ENCODE data around the gene SLC38A7. TPM values are rescaled to one million over a fixed set of nuclear protein-coding genes. Genes with fewer than 3 reads are reported as not detected.
"Not testable (repeated sequence)": the region's sequence is repeated elsewhere in the genome, so short reads cannot be mapped to it uniquely, and the experiment has no call there.

SLC38A7 gene
- polyA plus RNA-seq, 12 donors = 6.1 to 22.2 (median 8.0) TPM; not detected in 1

DNA sequence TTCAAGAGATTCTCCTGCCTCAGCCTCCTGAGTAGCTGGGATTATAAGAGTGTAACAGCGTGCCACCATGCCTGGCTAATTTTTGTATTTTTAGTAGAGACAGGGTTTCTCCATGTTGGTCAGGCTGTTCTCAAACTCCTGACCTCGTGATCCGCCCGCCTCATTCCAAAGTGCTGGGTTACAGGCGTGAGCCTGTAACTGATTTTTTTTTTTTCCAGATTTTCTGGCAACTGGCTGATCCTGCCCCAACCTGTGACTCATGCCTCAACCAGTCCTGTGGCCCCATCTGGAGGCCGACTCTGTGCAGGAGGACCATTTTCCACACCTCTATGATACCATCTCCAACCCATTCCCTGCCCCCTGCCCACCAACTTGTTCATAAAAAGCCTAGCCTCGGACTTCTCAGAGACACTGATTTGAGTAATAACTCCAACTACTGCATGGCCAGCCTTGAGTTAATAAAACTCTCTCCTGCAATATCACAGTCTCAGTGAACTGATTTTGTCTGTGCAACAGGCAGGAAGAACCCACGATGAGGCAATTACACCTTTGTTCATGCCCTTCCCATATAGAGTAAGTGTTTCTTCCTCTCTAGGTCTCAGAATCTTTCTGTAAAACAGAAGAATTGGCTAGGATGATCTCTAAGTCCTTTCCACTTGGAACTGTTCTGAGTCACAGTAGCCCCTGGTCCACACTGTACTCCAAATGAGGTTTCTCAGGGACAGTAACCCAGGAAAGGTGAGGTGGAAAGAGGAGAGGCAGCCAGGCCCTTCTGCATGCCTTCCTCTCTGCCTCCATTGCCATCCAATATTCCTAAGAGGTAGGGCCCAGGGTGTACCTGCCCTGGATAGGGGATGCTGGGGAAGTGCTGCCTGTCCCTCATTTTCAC, 46.2 kb downstream of the SLC38A7 start:
- no peak for DNase-seq

DNA sequence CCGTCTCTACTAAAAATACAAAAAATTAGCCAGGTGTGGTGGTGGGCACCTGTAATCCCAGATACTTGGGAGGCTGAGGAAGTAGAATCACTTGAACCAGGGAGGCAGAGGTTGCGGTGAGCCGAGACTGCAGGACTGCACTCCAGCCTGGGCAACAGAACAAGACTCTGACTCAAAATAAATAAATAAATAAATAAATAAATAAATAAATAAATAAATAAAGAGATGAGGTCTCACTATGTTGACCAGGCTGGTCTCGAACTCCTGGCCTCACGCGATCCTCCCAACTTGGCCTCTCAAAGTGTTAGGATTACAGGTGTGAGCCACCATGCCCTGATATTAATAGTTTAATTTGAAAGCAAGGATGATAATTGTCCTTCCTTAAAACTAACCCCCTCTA, 47.5 kb downstream of the SLC38A7 start:
- not testable (repeated sequence) for DNase-seq

DNA sequence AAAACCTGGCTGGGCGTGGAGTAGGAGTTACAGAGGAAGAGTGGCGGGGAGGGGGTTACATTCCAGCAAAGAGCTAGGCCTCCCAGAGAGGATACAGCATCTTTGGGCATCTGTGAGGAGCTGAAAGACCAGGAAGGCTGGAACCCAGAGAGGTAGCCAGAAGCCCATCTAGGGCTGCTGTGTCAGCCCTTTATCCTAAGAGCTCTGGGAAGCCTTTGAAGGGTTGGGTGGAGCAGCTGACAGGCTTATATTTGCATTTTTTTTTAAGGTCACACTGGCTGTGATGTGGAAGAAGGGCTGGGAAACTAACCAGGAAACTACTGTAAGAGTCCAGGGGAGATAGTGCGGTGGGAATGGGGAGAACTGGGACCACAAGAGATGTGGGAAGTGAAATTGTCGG, 48.1 kb downstream of the SLC38A7 start:
- no peak for DNase-seq

DNA sequence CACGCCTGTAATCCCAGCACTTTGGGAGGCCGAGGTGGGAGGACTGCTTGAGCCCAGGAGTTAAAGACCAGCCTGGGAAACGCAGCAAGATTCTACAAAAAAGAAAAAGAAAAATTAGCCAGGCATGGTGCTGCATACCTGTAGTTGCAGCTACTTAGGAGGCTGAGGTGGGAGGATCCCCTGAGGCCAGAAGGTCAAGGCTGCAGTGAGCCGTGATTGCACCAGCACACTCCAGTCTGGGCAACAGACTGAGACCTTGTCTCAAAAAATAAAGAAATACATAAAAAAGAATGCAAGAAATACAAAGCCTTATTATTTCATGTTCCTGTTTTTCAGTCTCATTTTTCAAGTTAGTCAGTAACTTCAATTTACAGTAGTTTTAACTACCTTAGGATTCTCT, 49.1 kb downstream of the SLC38A7 start:
- no peak for DNase-seq

DNA sequence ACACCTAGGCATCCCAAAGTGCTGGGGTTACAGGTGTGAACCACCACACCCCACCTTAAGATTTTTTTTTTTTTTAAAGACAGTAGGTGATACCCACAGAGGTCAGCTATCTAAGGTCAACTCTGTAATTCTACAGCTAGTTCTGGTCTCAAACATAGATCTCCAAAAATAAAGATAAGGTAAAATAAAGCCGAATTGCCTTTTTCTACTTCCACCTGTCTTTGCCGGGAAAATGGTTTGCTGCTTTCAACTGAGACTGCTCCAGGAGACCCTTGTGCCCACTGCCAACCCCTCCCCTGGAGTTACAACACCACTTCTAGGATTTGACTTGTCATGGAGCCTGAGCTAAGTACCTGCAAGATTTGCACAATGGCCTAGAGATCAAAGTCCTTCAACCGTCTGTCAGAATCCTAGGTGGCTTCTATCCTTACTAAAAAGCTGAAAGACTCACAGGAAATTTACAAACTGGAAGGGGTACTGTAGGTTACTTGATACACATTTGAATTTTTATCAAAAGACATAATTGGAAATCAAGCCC, 50.2 kb downstream of the SLC38A7 start:
- DNase-seq = no peak

DNA sequence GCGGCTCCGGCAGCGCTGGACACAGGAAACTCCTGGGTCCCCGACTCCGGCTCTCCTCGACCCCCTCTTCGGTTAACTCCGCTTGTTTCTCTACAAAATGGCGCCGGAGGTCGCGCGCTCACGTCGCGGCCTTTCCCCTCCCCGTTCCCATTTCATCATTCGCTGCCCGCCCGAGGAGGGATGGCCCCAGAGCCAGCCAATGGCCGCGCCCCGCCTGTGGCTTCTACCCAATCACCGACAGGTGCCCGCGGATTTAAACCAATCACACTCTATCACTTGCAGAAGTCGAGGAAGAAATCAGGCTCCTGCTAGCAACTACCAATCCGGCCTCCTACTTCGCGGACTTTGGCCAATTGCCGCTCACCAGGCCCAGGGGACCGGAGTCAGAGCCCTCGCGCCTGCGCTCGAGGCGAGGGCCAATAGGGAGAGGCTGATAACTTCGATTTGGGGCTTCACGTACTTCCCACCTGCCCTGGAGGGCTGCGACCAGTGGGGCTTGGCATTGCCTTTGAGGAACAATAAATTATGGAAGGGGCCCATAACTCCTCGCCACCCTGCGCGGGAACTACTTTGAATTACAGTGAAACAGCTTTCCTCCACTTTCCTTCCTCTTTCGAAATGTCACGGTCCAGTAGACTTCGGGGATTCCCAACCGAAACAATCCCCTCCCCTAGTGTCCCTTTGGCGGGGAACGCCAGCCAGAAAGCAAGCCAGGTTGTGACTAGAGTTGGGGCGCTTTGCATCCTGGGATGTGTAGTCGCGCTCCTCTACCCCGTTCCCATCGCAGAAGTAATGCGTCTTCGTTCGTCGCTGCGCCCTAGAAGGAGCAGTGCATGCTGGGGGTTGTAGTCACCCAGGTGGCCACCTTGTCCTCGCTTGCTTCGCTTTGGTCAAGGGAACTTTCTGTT, 54.6 kb downstream of the SLC38A7 start, which contains the start of gene CNOT1:
CNOT1 (minus strand) TSS at position 94 of the 908 bp plus-strand sequence. CDS start 30,489 bp downstream, outside the sequence.
- DNase-seq = peak; percentile 100

DNA sequence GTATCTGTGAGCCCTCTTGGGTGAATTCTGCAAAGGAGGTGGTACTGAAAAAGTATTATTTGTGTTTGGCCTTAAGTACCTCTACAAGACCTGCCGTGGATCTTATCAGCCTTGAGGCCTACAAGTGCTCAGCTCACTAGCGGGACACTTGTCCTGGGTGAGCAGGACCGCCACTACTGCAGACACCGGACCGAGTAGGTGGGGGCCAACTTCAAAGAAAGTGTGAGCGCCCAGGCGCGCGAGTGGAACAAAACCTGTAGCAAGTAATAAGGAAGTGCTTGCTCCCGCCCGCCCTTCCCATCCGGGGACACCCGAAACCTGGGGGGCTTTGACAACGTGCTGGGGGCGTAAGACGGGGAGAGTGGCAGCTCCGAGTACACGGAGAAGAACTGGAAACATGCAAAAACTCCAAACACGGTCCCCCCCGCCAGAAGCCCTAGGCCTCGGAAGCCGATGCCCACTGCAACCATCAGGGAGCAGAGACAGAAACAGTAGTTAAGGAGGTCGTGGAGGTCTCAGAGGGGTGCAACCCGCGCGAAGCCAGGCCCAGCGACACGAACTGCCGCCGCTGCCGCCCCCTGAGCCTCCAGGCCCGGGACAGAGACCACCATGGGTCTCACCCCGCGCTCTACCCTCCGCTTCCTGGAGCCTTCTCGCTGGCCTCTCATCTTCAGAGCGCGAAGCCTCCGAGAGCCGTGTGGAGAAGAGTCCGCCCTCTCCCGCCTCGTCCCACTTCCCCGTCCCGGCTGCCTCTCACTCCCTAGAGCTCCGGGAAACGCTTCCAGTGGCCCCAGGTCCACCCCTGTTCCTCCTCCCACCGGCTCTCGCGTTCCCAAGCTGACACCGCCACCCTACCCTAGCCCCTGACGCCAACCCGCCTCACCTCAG, 55.5 kb downstream of the SLC38A7 start:
- DNase-seq = peak; percentile 46

DNA sequence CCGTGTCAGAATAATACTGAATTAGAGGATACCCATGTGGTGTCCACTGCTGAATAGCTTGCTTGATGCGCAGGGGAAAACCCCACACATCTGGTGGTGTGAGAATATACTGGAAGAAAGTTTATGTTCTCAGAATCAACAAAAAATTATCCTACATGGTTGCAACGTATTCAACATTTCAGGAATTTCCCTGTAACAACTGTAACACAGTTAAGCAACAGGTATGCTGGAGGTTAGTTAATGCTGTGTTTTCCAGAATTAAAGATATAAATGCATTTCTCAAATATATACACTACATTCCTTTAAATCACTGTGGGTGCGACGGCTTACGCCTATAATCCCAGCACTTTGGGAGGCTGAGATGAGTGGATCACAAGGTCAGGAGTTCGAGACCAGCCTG, 60.4 kb downstream of the SLC38A7 start:
- no peak for DNase-seq

DNA sequence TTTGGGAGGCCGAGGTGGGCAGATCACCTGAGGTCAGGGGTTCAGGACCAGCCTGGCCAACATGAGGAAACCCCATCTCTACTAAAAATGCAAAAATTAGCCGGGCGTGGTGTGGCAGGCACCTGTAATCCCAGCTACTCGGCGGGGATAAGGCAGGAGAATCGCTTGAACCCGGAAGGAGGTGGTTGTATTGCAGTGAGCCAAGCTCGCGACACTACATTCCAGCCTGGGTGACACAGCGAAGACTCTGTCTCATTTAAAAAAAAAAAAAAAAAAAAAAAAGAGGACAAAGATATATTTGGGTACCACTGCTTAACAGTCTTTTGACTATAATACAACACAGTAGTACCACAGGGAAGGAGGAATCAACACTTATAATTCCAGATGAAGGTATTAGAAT, 64.2 kb downstream of the SLC38A7 start:
- no peak for DNase-seq

DNA sequence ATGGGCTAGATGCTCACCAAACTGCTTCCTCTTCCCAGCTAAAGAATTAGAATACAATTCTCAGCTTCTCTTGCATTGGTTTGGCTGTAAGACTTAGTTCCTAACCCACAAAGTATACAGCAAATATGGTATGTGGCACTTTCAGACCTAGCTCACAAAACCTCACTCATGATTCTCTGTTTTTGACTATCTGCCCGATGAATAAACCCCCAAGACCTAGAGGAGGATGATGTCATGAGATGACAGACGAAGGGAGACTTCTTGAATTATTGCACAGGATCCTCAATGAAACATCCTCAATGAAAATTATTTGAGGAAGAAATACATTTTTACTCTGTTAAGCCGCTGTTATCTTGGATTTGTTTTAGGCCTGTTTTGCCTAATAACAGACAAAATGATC, 69.3 kb downstream of the SLC38A7 start:
- DNase-seq = no peak

Other genes starting within 250 kb of the SLC38A7 start
- 10 to 100 TPM in 10 of 12 donors, 1 to 10 TPM in 1, not detected in 1; 7.7 to 76.5 (median 13.5) TPM for gene NDRG4, start 184.6 kb downstream of the SLC38A7 start, polyA plus RNA-seq (ENCODE audit: insufficient read length in 12 of 12)
- 10 to 100 TPM in 11 of 12 donors, not detected in 1; 11.0 to 25.5 (median 15.0) TPM for gene SETD6, start 169.3 kb downstream of the SLC38A7 start, polyA plus RNA-seq (ENCODE audit: insufficient read length in 12 of 12)
- 100 to 1,000 TPM in 4 of 12 donors, 10 to 100 TPM in 7, not detected in 1; 52.3 to 174 (median 89.1) TPM for gene CNOT1, start 54.9 kb downstream of the SLC38A7 start, polyA plus RNA-seq (ENCODE audit: insufficient read length in 12 of 12)
- gene GOT2, start 49.5 kb upstream of the SLC38A7 start, polyA plus RNA-seq (ENCODE audit: insufficient read length in 12 of 12) = 10 to 100 TPM in 11 of 12 donors, not detected in 1; 37.3 to 63.4 (median 55.6) TPM